OCI-LY7 (cell line): ENCODE data around the gene IL1RAPL1.

Source experiments
- EZH2phosphoT487 ChIP-seq: fragments of 200-600 bp; sonication (generic); IDR thresholded peaks from 2 replicates; pipeline ENCODE4 v1.6.1; 2018; ENCODE audit warnings: low read depth, borderline replicate concordance, mild to moderate bottlenecking, mixed run types, antibody characterized with exemption, low read length, moderate library complexity, mixed read lengths
- TF ChIP-seq, protein P1 (sequence below): fragments of 200-600 bp; sonication (generic); conservative IDR thresholded peaks from 2 replicates; pipeline ENCODE4 v1.5.1; 2014; ENCODE audit warnings: mild to moderate bottlenecking, antibody characterized with exemption, low read length, moderate library complexity, mixed read lengths

DNA sequence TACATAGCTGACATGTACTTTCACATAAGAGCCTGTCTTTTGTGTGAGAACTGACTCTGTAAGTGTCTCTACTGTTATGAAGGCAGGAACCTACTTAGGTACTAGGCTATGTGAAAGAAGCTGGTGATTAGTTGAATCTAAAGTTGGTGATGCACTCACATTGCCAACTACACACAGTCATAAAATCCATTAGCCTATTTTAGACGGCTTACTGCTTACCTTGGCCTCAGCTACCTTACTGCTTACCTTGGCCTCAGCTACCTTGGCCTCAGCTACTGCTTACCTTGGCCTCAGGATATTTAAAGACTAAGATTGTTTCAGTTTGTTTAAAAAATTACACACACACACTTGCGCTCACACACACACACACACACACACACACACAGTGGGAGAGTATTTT is 549.7 kb downstream of the IL1RAPL1 start:
- TF ChIP-seq, protein P1, sequence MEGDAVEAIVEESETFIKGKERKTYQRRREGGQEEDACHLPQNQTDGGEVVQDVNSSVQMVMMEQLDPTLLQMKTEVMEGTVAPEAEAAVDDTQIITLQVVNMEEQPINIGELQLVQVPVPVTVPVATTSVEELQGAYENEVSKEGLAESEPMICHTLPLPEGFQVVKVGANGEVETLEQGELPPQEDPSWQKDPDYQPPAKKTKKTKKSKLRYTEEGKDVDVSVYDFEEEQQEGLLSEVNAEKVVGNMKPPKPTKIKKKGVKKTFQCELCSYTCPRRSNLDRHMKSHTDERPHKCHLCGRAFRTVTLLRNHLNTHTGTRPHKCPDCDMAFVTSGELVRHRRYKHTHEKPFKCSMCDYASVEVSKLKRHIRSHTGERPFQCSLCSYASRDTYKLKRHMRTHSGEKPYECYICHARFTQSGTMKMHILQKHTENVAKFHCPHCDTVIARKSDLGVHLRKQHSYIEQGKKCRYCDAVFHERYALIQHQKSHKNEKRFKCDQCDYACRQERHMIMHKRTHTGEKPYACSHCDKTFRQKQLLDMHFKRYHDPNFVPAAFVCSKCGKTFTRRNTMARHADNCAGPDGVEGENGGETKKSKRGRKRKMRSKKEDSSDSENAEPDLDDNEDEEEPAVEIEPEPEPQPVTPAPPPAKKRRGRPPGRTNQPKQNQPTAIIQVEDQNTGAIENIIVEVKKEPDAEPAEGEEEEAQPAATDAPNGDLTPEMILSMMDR, result no peak
- TF ChIP-seq EZH2phosphoT487, result no peak
